ELF-1 (cell line): ENCODE results near the gene NPTX2.
A peak's percentile ranks its signal among the peaks of the same experiment; 100 is the strongest.

ENCODE experiments used
- DNase-seq: peaks from one replicate; pipeline ENCODE4 v3.0.0-alpha.2; 2016; ENCODE audit warnings: low read depth, low spot score

NPTX2 gene

DNA sequence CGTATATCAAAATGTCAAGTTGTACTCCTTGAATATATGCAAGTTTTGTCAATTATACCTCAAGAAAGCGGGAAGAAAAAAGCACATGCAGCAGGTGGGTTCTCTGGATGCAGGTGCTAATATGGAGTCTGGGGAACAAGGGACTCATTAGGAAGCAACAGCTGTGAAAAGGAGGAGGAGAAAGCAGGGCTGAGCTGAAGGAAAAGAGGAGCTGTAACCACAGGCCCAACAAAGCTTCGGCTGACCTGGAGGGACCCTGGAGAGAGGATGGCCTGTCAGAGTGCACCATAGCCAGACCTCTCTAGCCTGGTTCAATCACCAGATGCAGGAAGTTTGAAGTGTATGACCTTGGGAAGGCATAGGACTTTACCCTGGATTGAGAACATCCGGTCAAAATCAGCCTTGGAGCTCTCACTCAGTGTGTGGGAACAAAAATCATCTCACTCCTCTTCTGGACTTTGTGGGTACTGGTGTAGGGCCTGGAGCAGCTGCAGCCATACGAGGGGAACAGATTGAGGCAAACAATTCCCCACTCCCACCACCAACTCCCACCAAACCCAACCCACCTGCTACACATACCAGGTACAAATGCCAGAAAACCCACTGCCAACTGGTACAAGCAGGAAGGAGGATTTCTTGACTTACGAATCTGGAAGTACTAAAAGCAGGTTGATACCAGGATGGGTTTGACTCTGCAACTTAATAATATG lies 36.7 kb downstream of the NPTX2 start:
- no peak for DNase-seq

GRCh38 chr7:98654524-98655272 lies 37.6 kb downstream of the NPTX2 start:
- DNase-seq: no peak

DNA sequence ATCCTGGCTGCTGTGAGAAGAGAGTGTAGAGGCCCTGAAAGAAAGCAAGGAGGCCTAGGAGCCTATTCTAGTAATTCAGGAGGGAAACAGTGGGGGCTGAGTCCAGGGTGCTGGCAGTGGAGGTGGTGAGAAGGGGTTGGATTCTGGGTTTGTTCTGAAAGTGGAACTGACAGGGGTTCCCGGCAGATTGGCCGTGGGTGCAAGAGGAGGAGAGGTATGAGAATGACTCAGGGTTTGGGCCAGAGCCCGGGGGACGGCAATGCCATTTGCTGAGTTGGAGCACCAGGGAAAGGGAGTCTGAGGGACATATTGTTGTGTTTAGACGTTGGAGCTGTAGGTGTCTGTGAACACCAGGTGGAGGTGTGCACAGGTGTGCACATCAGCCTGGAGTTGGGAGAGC lies 38.5 kb downstream of the NPTX2 start:
- DNase-seq: no peak

GRCh38 chr7:98656899-98657298 lies 39.8 kb downstream of the NPTX2 start:
- DNase-seq: no peak

- no peak for DNase-seq
Observed at GRCh38 chr7:98657736-98658135, 40.7 kb downstream of the NPTX2 start.

DNA sequence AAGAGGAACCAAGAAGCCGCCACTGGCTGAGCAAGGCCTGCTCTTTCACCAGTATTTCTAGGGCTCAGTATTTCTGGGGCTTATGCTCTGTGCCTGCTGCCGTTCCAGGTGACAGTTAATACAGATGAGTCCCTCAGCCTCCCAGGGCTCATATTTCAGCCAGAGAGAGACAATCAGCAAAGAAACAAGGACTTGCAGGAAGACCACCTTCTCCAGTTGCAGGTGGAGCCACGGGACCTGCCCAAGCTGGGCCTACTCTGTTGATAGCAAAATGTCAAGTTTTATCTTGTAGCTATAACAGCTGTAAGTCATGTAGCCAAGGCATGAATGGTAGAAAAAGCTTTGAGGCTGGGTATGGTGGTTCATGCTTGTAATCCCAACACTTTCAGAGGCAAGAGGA lies 42.7 kb downstream of the NPTX2 start:
- DNase-seq: no peak

DNA sequence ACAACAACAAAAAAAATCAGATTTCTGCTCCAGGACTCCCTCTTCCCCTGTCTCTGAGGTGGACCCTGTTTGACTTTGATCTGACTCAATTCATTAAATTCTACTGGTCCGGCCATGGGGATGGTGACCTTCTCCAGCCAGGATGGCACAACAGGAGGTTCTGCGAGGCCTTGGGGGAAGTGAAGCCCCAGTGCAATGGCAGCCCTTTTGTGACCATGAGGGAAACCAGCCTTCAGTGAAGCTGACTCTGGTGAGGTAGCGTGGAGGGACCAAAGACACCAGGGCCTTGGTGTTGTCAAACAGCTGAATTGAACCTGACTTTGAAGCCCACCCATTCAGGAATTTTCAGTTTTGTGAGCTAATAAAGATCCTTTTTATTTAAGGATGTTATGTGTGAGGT lies 44.5 kb downstream of the NPTX2 start:
- no peak for DNase-seq

DNA sequence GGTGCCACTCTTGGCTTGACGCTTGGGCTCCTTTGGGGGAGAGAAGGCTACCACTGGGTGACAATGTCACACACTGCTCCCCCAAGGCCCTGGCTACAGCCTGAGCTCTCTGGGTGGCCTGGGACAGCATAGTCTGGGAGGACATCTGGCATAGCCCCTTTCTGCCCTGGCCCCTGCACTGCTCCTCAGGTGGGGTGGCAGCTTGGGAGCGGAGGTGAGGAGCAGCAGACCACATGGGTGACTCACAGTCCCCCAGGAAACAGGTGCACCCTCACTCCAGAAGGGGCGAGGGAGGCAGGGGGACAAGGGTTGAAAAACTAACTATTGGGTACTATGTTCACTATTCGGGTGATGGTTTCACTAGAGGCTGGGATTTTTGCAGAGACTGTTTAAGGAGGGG lies 45.2 kb downstream of the NPTX2 start:
- no peak for DNase-seq

- no peak for DNase-seq
Observed at GRCh38 chr7:98664882-98665281, 47.8 kb downstream of the NPTX2 start.

DNA sequence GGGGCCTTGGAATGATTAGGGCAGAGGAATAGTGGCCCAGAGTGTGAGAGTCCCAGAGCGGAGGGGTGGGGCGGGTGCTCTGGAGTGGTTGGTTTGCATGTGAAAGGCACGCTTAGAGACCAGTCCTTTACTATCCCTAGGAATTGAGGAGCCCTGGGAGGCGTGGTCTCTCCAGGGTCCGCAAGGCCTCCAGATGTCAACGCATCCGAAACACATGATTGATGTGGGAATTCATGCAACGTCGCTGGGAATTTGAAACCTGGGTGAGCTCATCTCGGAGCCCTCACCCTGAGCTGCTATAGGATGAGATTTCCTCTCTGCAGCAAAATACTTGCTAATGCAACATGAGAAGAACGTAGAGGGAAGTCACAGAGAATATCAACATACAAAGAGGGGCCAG lies 51.2 kb downstream of the NPTX2 start:
- DNase-seq: peak; percentile 90

- DNase-seq: no peak
Observed at GRCh38 chr7:98669329-98670000, 52.4 kb downstream of the NPTX2 start.

DNA sequence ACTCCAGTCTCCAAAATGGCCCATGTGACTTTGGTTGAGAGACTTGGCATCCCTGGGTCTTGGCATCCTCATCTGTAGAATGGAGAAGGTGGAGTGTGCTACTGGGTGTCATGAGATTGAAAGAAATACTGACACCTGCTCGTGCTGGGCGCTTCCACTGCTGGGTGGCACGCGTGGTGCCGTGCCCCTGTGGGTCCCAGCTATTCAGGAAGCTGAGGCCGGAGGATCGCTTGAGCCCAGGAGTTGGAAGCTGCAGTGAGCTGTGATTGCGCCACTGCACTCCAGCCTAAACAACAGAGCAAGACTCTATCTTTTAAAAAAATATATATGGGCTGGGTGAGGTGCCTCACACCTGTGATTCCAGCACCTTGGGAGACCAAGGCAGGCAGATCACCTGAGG lies 53.1 kb downstream of the NPTX2 start:
- no peak for DNase-seq

- DNase-seq: no peak
Observed at GRCh38 chr7:98671733-98672331, 54.7 kb downstream of the NPTX2 start.

- DNase-seq: no peak
Observed at GRCh38 chr7:98674461-98674860, 57.4 kb downstream of the NPTX2 start.

DNA sequence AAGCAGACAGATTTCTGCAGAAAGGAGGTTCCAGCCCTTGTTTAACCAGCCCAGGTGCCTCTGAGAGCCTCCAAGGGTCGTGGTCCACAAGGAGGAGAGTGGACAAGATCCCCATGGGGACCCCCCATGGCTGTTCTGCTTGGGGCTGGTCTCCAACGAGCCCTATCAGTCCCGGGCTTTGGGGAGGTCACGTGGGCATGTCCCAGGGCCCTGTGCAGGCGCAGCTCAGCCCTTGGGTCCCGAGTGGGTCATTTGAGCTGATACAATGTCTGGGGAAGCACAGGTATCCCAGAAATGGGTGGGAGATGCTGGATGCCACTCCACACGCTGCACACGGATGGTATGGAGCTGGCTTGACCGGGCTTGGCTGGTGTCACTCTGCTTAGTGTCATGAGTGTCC lies 57.8 kb downstream of the NPTX2 start:
- DNase-seq: no peak

GRCh38 chr7:98678215-98678614 lies 61.1 kb downstream of the NPTX2 start:
- DNase-seq: no peak
